Thyroid gland (tissue), 4 donors: ENCODE data around the gene TOM1L2. TPM values are rescaled to one million over a fixed set of nuclear protein-coding genes. Genes with fewer than 3 reads are reported as not detected.

Source experiments
- DNase-seq, 2 donors: peaks; one replicate each; pipeline ENCODE4 v3.0.0-alpha.2; 2019
- H3K27ac ChIP-seq, 3 donors: fragments of 200-600 bp; sonication (generic); 1 replicate in 2 of 3; 2 replicates in 1 of 3; pipeline ENCODE4 v1.5.1; 2016 to 2019; ENCODE audit warnings: mild to moderate bottlenecking in 1 of 3, moderate library complexity in 1 of 3
- H3K27me3 ChIP-seq: fragments of 200-600 bp; sonication (generic); one replicate; pipeline ENCODE4 v1.5.1; 2019
- H3K36me3 ChIP-seq, 2 donors: fragments of 200-600 bp; sonication (generic); one replicate each; pipeline ENCODE4 v1.5.1; 2016 to 2019
- H3K4me1 ChIP-seq, 2 donors: fragments of 200-600 bp; sonication (generic); one replicate each; pipeline ENCODE4 v1.5.1; 2017 to 2019
- H3K4me3 ChIP-seq, 3 donors: fragments of 200-600 bp; sonication (generic); replicated peaks in 1 of 3; 1 replicate in 2 of 3; 2 replicates in 1 of 3; pipeline ENCODE4 v1.5.1; 2016; ENCODE audit warnings: mild to moderate bottlenecking in 1 of 3
- H3K9me3 ChIP-seq: fragments of 200-600 bp; sonication (generic); one replicate; pipeline ENCODE4 v1.5.1; 2017
- CTCF ChIP-seq, 6 experiments: fragments of 200-600 bp in 3 of 6; fragments of 450-650 bp in 3 of 6; sonication (generic) in 3 of 6; IDR thresholded peaks; one replicate each; pipeline ENCODE4 v1.5.1; 2016 to 2019; ENCODE audit warnings: antibody characterized with exemption in 6 of 6, mild to moderate bottlenecking in 2 of 6, inconsistent platforms in 1 of 6, moderate library complexity in 1 of 6
- POLR2A ChIP-seq, 2 donors: fragments of 450-650 bp; IDR thresholded peaks; one replicate each; pipeline ENCODE4 v1.6.1; 2017; ENCODE audit warnings: antibody characterized with exemption in 2 of 2, mild to moderate bottlenecking in 2 of 2, moderate library complexity in 1 of 2
- WGBS, 2 donors: methylation state at CpG; one replicate each; pipeline ENCODE4 v1.1.5; 2017; 5-methylcytosine and 5-hydroxymethylcytosine counted together
- intact Hi-C: fragments of 100-400 bp; cut with DNase I; formaldehyde crosslinking; loops from one replicate; pipeline ENCODE4 v1.15.1; 2023
- total RNA-seq, 4 donors: library from RNA; depleted of rRNA; stranded (reverse); fragments of >200 nt; gene quantifications; one replicate each; pipeline ENCODE4 v1.2.3, GENCODE V29; 2016

Gene TOM1L2
- 100 to 1,000 TPM; 138 to 881 (median 257) TPM for total RNA-seq

- peaks cover 30 to 32% of the 10 kb centered on the region in 2 donors for H3K4me1 ChIP-seq
- TF ChIP-seq CTCF (IDR thresholded peaks at IDR 0.05) (peak in 3 of 6 experiments; percentile 6 to 29 (median 21)), POLR2A (IDR thresholded peaks at IDR 0.05) (peak; percentile 92 to 94)
- H3K4me3 ChIP-seq = peak within 1 kb of the TSS; percentile 38 to 85 (median 79)
- peak; percentile 100 for DNase-seq
- intact Hi-C loops = loop anchor here (10.0 kb wide), 2 partner anchors 62 to 68 kb away; partner anchors contain the start of genes ATPAF2 and GID4
- no peaks in the 10 kb centered on the region for H3K27me3 ChIP-seq
- WGBS, 2 donors = 0% methylated on average over 28 to 41 of the region's 59 CpGs
- peak within 1 kb of the TSS; percentile 60 to 86 (median 75) for H3K27ac ChIP-seq
- H3K36me3 ChIP-seq = no peaks in the 10 kb centered on the region
- no peaks in the 10 kb centered on the region for H3K9me3 ChIP-seq
Observed at GRCh38 chr17:17972126-17972951, at the start of gene TOM1L2, which contains the start of gene DRC3. TOM1L2 (minus strand) TSS chr17:17972400; CDS start chr17:17972313, 87 bp downstream. DRC3 (plus strand) TSS chr17:17972862; CDS start chr17:17977599, 4,737 bp downstream.

- Histone ChIP-seq H3K36me3 (no peaks in the 10 kb centered on the region), H3K4me3 (no peak overlapping the region), H3K27ac (no peak overlapping the region), H3K9me3 (no peaks in the 10 kb centered on the region), H3K27me3 (no peaks in the 10 kb centered on the region), H3K4me1 (peaks cover 17 to 27% of the 10 kb centered on the region in 2 donors)
- intact Hi-C loops = no loop called here
- DNase-seq = no peak
- no peak for TF ChIP-seq POLR2A (IDR thresholded peaks at IDR 0.05)
- 92 to 99% methylated on average over 4 to 5 of the region's 5 CpGs for whole genome bisulfite sequencing, 2 donors
Observed at GRCh38 chr17:18021372-18021771, 49.2 kb upstream of the TOM1L2 start.

GRCh38 chr17:18020971-18021370, 48.8 kb upstream of the TOM1L2 start:
- no peak for DNase-seq
- no peak overlapping the region for H3K4me3 ChIP-seq
- intact Hi-C loops = no loop called here
- WGBS, 2 donors = 97 to 98% methylated on average over 5 to 6 of the region's 6 CpGs
- no peaks in the 10 kb centered on the region for H3K9me3 ChIP-seq
- H3K36me3 ChIP-seq = no peaks in the 10 kb centered on the region
- H3K4me1 ChIP-seq = peaks cover 17 to 27% of the 10 kb centered on the region in 2 donors
- no peak overlapping the region for H3K27ac ChIP-seq
- TF ChIP-seq POLR2A (IDR thresholded peaks at IDR 0.05) (no peak), CTCF (IDR thresholded peaks at IDR 0.05) (no peak)
- H3K27me3 ChIP-seq = no peaks in the 10 kb centered on the region

GRCh38 chr17:18019838-18020154, 47.6 kb upstream of the TOM1L2 start:
- TF ChIP-seq POLR2A (IDR thresholded peaks at IDR 0.05) (no peak), CTCF (IDR thresholded peaks at IDR 0.05) (no peak)
- Histone ChIP-seq H3K27me3 (no peaks in the 10 kb centered on the region), H3K4me1 (peaks cover 17 to 27% of the 10 kb centered on the region in 2 donors), H3K4me3 (no peak overlapping the region), H3K9me3 (no peaks in the 10 kb centered on the region), H3K36me3 (no peaks in the 10 kb centered on the region), H3K27ac (peak overlapping the region in 1 of 3 donors; percentile 59)
- WGBS, 2 donors = 79 to 93% methylated on average over 2 of the region's 2 CpGs
- intact Hi-C loops = no loop called here
- DNase-seq = no peak

- Histone ChIP-seq H3K27ac (peak overlapping the region; percentile 39 to 74 (median 59)), H3K27me3 (no peaks in the 10 kb centered on the region), H3K4me1 (peaks cover 17 to 31% of the 10 kb centered on the region in 2 donors), H3K36me3 (no peaks in the 10 kb centered on the region), H3K4me3 (no peak overlapping the region), H3K9me3 (no peaks in the 10 kb centered on the region)
- 70 to 85% methylated on average over 10 to 15 of the region's 15 CpGs for WGBS, 2 donors
- TF ChIP-seq POLR2A (IDR thresholded peaks at IDR 0.05) (no peak), CTCF (IDR thresholded peaks at IDR 0.05) (no peak)
- peak; percentile 32 to 59 for DNase-seq
- intact Hi-C loops = no loop called here
Observed at GRCh38 chr17:18018411-18018921, 46.3 kb upstream of the TOM1L2 start.
